ENCODE data around the gene ACTN4.

DNA sequence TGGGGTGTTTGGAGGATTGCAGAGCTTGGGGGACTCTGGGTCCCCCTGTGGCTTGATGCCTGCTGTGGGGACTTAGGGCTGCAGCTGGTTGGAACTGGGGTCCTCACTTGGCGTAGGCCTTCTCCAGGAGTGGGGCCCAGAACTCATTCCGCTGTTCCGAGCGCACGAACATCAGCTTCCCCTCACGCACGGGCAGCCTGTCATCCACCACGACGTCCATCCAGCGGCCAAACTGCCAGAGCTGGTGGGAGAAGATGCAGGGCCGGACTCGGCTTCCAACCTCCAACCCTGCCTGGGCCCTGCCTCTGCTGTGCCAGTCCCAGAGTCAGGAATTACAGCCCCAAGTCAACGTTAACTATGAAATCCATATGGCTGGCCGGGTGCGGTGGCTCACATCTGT, 94.2 kb downstream of the ACTN4 start:
- no peak for TF ChIP-seq MYC (IDR thresholded peaks at IDR 0.05; ENCODE audit: low read depth, low read length)
- TF ChIP-seq, protein P1, sequence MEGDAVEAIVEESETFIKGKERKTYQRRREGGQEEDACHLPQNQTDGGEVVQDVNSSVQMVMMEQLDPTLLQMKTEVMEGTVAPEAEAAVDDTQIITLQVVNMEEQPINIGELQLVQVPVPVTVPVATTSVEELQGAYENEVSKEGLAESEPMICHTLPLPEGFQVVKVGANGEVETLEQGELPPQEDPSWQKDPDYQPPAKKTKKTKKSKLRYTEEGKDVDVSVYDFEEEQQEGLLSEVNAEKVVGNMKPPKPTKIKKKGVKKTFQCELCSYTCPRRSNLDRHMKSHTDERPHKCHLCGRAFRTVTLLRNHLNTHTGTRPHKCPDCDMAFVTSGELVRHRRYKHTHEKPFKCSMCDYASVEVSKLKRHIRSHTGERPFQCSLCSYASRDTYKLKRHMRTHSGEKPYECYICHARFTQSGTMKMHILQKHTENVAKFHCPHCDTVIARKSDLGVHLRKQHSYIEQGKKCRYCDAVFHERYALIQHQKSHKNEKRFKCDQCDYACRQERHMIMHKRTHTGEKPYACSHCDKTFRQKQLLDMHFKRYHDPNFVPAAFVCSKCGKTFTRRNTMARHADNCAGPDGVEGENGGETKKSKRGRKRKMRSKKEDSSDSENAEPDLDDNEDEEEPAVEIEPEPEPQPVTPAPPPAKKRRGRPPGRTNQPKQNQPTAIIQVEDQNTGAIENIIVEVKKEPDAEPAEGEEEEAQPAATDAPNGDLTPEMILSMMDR (IDR thresholded peaks at IDR 0.05; ENCODE audit: low read depth, low read length): no peak

Measured in NB4 (cell line).